ENCODE data around the gene SDF4.
A peak's percentile ranks its signal among the peaks of the same experiment; 100 is the strongest.

SDF4 gene

GRCh38 chr1:1228596-1229321 is 3.0 kb downstream of the SDF4 start:
- DNase-seq (ENCODE audit: low read depth), result no peak

GRCh38 chr1:1228187-1228586 is 3.6 kb downstream of the SDF4 start:
- DNase-seq (ENCODE audit: low read depth), result no peak

GRCh38 chr1:1227386-1227785 is 4.4 kb downstream of the SDF4 start:
- no peak for DNase-seq (ENCODE audit: low read depth)

- no peak for DNase-seq (ENCODE audit: low read depth)
These were observed 5.0 kb downstream of the SDF4 start for GRCh38 chr1:1226566-1227362.

- DNase-seq (ENCODE audit: low read depth), result no peak
These were observed 5.9 kb downstream of the SDF4 start for GRCh38 chr1:1225913-1226312.

GRCh38 chr1:1225238-1225845 is 6.5 kb downstream of the SDF4 start:
- no peak for DNase-seq (ENCODE audit: low read depth)

- no peak for DNase-seq (ENCODE audit: low read depth)
These were observed 7.9 kb downstream of the SDF4 start for GRCh38 chr1:1223891-1224290.

- DNase-seq (ENCODE audit: low read depth), result no peak
These were observed 8.5 kb downstream of the SDF4 start for GRCh38 chr1:1223321-1223720.

- DNase-seq (ENCODE audit: low read depth), result no peak
These were observed 9.1 kb downstream of the SDF4 start for GRCh38 chr1:1222575-1223225.

GRCh38 chr1:1221887-1222574 is 9.8 kb downstream of the SDF4 start:
- DNase-seq (ENCODE audit: low read depth), result no peak

GRCh38 chr1:1220197-1220596 is 11.6 kb downstream of the SDF4 start:
- no peak for DNase-seq (ENCODE audit: low read depth)

- peak; percentile 42 for DNase-seq (ENCODE audit: low read depth)
These were observed 12.5 kb downstream of the SDF4 start for GRCh38 chr1:1219341-1219740.

- DNase-seq (ENCODE audit: low read depth), result no peak
These were observed 13.1 kb downstream of the SDF4 start for GRCh38 chr1:1218524-1219200.

GRCh38 chr1:1217621-1218523 is 13.9 kb downstream of the SDF4 start:
- peak; percentile 40 for DNase-seq (ENCODE audit: low read depth)

- no peak for DNase-seq (ENCODE audit: low read depth)
These were observed 14.8 kb downstream of the SDF4 start for GRCh38 chr1:1216770-1217620.

- no peak for DNase-seq (ENCODE audit: low read depth)
These were observed 15.8 kb downstream of the SDF4 start for GRCh38 chr1:1215881-1216605.

- no peak for DNase-seq (ENCODE audit: low read depth)
These were observed 16.6 kb downstream of the SDF4 start for GRCh38 chr1:1215080-1215676.

All from activated T-cell treated with anti-CD3 and anti-CD28 coated beads for 24 hours (primary cell).